ENCODE measurements around the gene CASP8AP2.
"Not testable (repeated sequence)": the region's sequence is repeated elsewhere in the genome, so short reads cannot be mapped to it uniquely, and the experiment has no call there.

The CASP8AP2 gene

DNA sequence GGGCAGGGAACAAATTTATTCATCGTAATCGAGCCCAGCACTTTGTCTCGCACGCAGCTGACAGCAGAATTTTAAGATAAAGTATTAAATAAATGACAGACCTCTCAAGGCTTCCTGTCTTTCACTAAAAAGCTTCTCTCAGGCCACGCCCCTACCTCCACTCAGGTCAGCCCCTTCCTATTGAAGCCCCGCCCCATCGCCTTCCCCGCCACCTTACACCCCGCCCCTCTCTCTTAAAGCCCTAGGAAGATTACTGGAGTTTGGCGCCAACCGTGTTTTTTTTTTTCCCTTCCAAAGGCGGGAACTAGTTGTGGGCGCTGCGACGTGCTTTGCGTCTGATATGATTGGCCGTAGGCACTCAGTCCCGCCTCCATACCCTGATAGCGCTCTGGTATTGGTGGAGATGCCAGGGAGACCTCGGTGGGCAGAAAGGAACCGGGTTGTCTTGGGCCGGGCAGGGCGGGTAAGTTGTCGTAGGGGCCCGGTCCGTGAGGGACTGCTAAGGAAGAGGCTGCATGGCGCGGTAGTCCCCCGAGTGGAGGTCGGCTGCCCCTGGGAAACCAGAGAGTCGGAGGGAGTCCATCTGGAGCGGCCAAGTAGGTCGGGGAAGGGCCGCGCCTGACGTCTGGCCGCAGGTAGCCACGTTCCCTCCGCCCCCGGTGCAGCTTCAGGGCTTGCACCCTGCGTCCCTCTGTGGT lies at the start of gene CASP8AP2:
Gene CASP8AP2, plus strand, starts transcription at position 409 of the 698 bp plus-strand sequence.
- DNase-seq: peak; percentile 98

DNA sequence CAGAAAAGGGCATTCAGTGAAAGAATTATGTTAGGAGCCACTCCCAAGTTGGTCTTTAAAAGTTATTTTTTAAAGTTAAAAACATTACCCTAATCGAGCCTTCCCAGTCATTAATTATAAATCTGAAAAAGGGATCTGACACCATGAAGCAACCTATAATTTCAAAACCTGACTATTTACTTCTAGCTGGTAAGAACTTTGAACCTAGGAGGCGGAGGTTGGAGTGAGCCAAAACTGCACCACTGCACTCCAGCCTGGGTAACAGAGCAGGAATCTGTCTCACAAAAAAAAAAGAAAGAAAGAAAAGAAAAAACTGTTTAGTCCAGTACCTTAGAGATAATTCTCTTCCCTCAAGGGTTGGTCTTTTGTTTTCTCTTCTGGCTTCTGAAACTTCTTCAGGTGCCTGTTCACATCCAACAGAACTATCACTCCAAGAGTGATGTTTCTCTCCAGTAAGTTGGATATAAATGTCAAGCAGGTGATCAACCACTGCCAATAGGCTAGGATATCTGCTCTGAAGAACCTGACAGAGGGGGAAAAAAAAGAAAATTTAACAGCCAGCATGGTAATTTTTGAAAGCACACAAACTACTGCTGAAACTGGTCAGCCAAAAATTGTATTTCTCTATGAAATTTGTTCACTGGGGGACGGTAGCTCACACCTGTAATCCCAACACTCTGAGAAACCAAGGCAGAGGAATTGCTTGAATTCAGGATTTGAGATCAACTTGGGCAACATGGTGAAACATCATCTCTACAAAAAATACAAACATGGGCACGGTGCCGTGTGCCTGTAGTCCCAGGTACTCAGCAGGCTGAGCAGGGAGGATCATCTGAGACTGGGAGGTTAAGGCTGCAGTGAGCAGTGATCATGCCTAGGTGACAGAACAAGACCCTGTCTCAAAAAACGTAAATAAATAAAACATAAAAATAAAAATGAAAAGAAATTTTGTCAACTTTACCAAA lies 48.3 kb upstream of the CASP8AP2 start:
- no peak for DNase-seq

- no peak for DNase-seq
Observed at GRCh38 chr6:89782222-89782621, 47.5 kb upstream of the CASP8AP2 start.

DNA sequence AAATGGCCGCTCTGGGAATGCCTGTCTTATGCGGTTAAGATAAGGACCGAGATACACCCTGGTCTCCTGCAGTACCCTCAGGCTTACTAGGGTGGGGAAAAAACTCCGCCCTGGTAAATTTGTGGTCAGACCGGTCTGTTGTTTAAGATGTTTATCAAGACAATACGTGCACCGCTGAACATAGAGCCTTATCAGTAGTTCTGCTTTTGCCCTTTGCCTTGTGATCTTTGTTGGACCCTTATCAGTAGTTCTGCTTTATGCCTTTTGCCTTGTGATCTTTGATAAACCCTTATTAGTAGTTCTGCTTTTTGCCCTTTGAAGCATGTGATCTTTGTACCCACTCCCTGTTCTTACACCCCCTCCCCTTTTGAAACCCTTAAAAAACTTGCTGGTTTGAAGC lies 46.4 kb upstream of the CASP8AP2 start:
- not testable (repeated sequence) for DNase-seq

GRCh38 chr6:89784838-89785237 lies 44.8 kb upstream of the CASP8AP2 start:
- no peak for DNase-seq

DNA sequence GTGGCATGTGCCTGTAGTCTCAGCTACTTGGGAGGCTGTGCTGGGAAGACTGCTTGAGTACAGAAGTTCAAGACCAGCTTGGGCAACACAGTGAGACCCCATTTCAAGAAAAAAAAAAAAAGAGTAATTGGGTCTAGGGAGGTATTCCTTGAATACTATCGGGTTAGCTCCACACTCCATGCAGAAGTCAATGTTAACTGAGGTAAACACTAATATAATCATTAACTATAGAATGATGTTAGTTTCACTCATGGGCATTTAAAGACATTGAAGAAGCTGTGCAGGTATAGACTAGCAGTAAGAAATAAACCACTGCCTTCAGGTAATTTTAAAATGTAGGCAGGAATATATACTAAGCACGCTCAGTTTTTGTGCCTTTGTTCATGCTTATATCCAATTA lies 42.7 kb upstream of the CASP8AP2 start:
- no peak for DNase-seq

GRCh38 chr6:89787660-89788328 lies 41.9 kb upstream of the CASP8AP2 start:
- DNase-seq: no peak

DNA sequence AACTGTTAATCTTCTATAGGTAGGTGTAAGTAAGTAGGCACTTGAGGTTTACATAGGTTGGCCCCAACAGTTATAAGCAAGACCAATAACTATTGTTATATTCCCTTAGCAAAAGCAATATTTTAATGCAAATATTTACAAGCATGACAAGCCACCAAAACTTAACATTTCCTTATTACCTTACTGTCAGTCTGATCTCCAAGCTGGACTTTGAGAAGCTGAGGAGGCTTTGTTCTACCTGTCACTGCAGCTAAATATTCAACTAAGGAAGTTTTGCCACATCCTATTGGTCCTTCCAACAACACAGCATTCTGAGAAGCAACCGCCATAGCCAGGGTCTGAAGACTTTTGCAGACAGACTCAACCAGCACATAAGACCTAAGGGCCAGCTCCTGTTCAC lies 39.7 kb upstream of the CASP8AP2 start:
- DNase-seq: no peak

GRCh38 chr6:89790403-89790802 lies 39.3 kb upstream of the CASP8AP2 start:
- DNase-seq: no peak

DNA sequence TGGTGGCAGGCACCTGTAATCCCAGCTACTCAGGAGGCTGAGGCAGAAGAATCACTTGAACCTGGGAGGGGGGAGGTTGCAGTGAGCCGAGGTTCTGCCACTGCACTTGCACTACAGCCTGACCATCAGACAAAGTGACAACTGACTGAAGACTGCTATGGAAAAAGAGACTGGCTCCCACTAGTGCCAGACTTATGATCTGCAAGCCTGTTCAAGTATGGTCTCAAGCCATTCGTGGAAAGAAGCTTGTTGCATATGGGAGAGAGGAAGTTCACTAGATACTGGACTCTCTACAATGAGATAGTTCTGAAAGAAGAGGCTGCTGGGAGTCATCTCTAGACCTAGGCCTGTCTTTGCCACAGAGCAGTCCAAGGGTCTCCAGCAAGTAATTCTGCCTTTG lies 36.8 kb upstream of the CASP8AP2 start:
- no peak for DNase-seq

DNA sequence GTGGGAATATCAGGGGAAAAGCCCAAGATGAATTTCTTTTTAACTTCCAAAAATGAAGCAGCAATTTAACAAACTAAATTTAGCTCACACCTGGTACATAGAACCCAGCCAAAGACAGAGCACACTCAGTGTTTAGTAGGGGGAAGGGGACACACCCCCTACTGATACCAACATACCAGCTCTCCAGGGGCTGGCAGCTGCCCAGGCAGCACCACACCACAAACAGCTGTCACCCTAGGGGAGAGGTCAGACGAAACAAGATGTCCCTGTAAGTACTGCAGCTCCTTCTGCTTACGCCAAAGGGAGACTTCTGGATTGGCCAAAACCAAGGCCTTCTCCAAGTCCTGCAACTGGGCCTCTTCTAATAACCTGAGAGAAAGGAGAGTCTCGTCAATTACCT lies 36.1 kb upstream of the CASP8AP2 start:
- no peak for DNase-seq

GRCh38 chr6:89794324-89794723 lies 35.4 kb upstream of the CASP8AP2 start:
- DNase-seq: no peak

GRCh38 chr6:89797317-89797716 lies 32.4 kb upstream of the CASP8AP2 start:
- no peak for DNase-seq

DNA sequence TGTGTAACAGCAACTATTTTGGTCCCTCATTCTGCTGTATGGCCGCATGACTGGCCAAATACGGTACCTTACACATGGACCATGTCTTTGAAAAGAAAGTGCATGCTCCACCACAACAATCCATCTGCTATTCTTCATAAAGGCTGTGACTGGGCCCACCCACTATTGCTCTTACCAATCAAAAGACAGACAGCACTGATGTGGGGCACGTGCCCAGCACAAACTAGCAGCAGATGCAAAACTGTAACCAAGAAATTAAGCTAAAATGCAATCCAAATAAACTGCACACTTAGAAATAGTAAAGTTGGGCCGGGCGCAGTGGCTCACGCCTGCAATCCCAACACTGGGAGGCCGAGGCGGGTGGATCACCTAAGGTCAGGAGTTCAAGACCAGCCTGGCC lies 30.6 kb upstream of the CASP8AP2 start:
- DNase-seq: no peak

GRCh38 chr6:89799756-89800155 lies 29.9 kb upstream of the CASP8AP2 start:
- DNase-seq: no peak

DNA sequence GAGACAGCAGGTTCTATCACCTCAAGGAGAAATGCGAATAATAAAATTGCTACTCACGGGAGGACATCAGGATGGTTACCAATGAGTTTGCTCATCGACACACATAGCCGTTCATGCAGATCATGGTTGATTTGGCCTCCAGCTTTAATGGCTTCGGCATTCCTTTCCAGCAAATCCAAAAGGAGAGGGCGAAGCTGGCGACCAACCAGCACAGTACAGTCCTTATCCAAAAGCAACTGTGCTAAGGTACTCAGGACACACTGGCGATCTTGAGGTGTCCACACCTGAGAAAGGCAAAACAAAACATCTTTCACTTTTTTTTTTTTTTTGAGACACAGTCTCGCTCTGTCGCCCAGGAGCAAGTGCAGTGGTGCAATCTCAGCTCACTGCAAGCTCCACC lies 26.4 kb upstream of the CASP8AP2 start:
- no peak for DNase-seq

DNA sequence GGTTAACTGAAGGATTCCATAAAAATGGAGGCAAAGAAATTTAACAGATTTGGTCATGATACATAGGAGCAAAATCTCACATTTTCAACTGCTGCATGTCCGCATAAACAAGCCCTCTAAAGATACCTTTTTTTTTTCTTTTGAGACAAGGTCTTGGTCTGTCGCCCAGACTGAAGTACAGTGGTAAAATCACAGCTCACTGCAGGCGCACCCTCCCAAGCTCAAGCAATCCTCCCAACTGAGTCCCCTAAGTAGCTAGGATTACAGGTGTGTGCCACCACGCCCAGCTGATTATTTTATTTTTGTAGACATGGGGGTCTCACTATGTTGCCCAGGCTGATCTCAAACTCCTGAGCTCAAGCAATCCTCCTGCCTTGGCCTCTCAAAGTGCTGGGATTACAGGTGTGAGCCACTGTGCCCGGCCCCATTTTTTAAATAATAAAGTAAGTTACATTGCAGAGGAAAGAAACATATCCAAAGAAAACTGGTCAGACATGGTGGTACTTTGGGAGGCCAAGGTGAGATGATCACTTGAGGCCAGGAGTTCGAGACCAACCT lies 23.8 kb upstream of the CASP8AP2 start:
- no peak for DNase-seq

- DNase-seq: no peak
Observed at GRCh38 chr6:89807581-89807980, 22.1 kb upstream of the CASP8AP2 start.

DNA sequence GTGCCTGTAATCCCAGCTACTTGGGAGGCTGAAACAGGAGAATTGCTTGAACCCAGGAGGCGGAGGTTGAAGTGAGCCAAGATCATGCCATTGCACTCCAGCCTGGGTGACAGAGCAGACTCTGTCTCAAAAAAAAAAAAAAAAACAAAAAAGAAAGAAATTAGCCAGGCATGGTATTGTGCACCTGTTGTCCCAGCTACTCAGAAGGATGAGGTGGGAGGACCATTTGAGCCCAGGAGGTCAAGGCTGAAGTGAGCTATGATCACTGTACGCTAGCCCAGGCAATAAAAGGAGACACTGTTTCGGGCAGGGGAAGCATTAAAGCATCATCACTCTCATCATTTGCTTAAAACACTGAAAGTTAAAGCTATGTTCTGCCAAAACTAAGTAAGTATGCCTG lies 16.3 kb upstream of the CASP8AP2 start:
- not testable (repeated sequence) for DNase-seq

DNA sequence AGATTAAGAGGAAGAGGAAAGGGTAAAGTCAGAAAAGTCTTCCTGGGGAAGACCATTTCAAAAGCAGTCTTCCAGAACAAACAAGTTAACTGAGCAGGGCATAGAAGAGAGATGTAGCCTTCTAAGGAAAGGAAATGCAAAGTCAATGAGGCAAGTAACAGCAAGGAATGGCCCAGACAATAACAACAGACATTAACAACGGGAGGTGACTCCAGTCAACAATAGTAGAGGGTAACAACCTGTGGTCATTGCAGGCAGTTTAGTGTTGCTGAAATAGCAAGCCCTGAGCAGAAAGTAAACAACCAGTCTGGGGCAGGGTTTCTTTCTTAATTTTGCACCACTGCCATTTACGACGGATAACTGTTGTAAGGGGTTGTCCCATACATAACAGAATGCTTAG lies 12.2 kb upstream of the CASP8AP2 start:
- no peak for DNase-seq

DNA sequence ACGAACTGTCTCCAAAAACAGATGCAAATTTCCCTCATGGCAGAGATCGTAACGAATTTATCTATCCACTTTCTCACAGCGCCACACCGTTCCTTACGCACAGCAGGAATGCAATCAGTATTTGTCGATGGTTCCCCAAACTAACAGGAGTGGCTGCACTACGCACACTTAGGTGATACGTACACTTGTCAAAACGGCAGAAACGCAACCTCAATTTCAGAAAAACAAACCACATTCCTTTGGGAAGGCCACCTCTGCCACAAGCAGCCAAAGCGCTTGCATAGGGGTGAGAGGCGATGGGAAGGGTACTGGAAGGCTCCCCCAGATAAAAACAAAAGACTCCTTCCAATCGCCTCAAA lies 10.7 kb upstream of the CASP8AP2 start:
- no peak for DNase-seq

DNA sequence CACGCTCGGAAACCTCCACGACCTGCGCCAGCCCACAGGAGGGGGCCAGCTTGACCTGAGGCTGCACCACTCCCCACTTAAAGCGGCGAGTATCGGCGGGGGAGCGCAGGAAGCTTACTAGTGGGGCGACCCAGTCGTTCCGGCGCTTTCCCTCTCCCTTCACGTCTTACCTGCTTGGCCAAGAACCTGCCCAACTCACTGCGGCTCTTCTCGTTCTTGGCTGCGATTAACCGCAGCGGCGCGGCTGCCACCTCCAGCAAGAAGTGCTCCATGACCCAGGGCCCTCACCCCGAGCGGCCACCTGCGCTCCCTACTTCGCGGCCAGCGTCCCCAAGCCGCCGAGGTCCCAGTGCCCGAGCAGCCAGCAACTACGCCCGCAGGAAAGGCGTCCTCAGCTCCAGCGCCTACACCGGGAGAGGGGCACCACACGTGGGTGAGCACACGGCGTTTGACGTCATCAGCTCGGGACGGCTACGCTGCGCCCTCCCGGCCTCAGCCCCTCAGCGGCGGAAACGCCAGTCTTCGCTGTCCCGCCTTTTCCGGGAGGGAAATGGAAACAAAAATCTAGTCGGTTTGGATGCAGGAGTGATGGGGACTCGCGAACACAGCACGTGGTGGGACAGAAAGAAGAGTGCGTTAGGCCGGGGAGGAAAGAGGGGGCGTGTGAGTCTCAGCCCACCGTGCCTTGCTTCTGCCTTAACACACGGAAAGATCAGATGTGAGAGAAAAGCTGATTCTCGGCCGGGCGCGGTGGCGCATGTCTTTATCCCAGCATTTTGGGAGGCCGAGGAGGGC lies 10.1 kb upstream of the CASP8AP2 start, which contains the start of gene MDN1:
Gene MDN1, minus strand, starts transcription at position 459 of the 795 bp plus-strand sequence. Its CDS starts 187 bp downstream, at position 272.
- peak; percentile 93 for DNase-seq

Measured in amniotic stem cell (primary cell).